BLaER1 treated with 17β-estradiol and CSF1 and Interleukin-3, amounts not matched to agents 10 nM and 100 nM (cell line): ENCODE results near the gene SORCS2.

ENCODE experiments used
- H3K27ac ChIP-seq, 11 experiments: shearing (Covaris generic); formaldehyde crosslinking; 2 replicates each; pipeline ENCODE4 v1.8.1; 2022
- H3K27me3 ChIP-seq, 11 experiments: shearing (Covaris generic); formaldehyde crosslinking; 2 replicates each; pipeline ENCODE4 v1.8.1; 2022
- H3K36me3 ChIP-seq, 11 experiments: shearing (Covaris generic); formaldehyde crosslinking; 2 replicates each; pipeline ENCODE4 v1.8.1; 2022
- H3K4me1 ChIP-seq, 10 experiments: shearing (Covaris generic); formaldehyde crosslinking; 2 replicates each; pipeline ENCODE4 v1.8.1; 2022
- H3K4me2 ChIP-seq, 11 experiments: shearing (Covaris generic); formaldehyde crosslinking; 2 replicates each; pipeline ENCODE4 v1.8.1; 2022
- H3K4me3 ChIP-seq, 10 experiments: shearing (Covaris generic); formaldehyde crosslinking; 2 replicates each; pipeline ENCODE4 v1.8.1; 2022
- H3K9ac ChIP-seq, 11 experiments: shearing (Covaris generic); formaldehyde crosslinking; 2 replicates each; pipeline ENCODE4 v1.8.1; 2022
- H3K9me3 ChIP-seq, 11 experiments: shearing (Covaris generic); formaldehyde crosslinking; replicated peaks in 1 of 11; 2 replicates each; pipeline ENCODE4 v1.8.1; 2022
- H4K20me1 ChIP-seq, 11 experiments: shearing (Covaris generic); formaldehyde crosslinking; 2 replicates each; pipeline ENCODE4 v1.8.1; 2022
- Cebpa-rat ChIP-seq, 11 experiments: shearing (Covaris generic); IDR thresholded peaks; 2 replicates each; pipeline ENCODE4 v1.8.1; 2022

Gene SORCS2

DNA sequence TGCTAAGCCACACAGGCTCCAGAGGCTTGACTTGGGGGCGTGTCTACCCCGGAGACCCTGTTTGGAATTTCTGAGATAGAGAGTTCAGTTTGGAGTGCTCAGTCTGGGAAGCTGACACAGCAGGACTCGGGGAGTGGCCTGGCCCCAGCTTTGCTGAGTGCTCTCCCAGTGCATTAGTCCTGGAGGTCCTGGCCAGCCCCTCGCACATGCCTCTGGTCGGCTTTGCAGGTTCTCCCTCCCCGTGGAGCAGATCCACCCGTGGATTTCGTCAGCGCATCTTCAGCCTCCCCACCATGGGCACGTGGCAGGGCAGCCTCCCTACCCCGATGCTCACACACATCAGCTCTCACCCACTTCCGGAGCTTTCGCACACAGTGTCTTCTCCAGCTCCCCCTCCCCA lies 177.2 kb downstream of the SORCS2 start:
- H4K20me1 ChIP-seq, result no peaks in the 10 kb centered on the region; a peak in 1 of 22 replicates
- H3K4me3 ChIP-seq, result no peak overlapping the region
- H3K36me3 ChIP-seq, result no peaks in the 10 kb centered on the region
- H3K4me1 ChIP-seq, result peaks cover 8 to 99% (median 82%) of the 10 kb centered on the region in 10 experiments
- no peak for TF ChIP-seq Cebpa-rat (IDR thresholded peaks at IDR 0.05)
- peak overlapping the region in 4 of 11 experiments; percentile 67 to 93 (median 80); a peak in 5 of 22 replicates for H3K4me2 ChIP-seq
- H3K27ac ChIP-seq, result no peak overlapping the region
- H3K9me3 ChIP-seq, result no peaks in the 10 kb centered on the region
- H3K9ac ChIP-seq, result no peak overlapping the region
- peaks cover 0 to 6% (median 0%) of the 10 kb centered on the region in 11 experiments; a peak in 1 of 22 replicates for H3K27me3 ChIP-seq

DNA sequence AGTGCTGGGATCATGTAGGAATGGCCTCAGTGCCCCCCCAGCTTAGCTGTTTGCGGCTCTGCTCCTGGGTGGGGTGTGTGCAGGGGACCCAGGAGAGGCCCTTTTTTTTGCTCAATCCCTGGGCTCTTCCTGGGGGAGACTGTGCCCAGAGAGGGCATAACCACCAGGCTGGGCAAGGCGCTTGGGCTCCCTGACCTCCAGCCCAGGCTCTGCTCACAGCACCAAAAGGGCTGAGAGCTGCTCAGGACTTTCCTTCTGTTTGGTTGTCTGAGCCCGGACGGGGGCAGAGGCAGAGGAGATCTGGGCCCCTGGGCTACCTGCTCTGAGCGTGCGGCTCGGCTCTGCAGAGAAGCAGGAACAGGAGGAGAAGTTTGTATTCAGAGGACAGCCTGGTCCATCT lies 177.7 kb downstream of the SORCS2 start:
- TF ChIP-seq Cebpa-rat (IDR thresholded peaks at IDR 0.05), result no peak
- Histone ChIP-seq H3K27me3 (peaks cover 0 to 6% (median 0%) of the 10 kb centered on the region in 11 experiments; a peak in 1 of 22 replicates), H3K4me2 (peak overlapping the region in 6 of 11 experiments; percentile 18 to 93 (median 72); a peak in 10 of 22 replicates), H3K9ac (0 out of 22 replicates have a peak overlapping the region, but pooled peaks of 1 of the 11 experiments have one; percentile 57), H3K4me3 (no peak overlapping the region), H3K4me1 (peaks cover 8 to 99% (median 88%) of the 10 kb centered on the region in 10 experiments), H3K27ac (no peak overlapping the region; a peak in 2 of 22 replicates), H4K20me1 (no peaks in the 10 kb centered on the region; a peak in 1 of 22 replicates), H3K36me3 (no peaks in the 10 kb centered on the region), H3K9me3 (no peaks in the 10 kb centered on the region)

DNA sequence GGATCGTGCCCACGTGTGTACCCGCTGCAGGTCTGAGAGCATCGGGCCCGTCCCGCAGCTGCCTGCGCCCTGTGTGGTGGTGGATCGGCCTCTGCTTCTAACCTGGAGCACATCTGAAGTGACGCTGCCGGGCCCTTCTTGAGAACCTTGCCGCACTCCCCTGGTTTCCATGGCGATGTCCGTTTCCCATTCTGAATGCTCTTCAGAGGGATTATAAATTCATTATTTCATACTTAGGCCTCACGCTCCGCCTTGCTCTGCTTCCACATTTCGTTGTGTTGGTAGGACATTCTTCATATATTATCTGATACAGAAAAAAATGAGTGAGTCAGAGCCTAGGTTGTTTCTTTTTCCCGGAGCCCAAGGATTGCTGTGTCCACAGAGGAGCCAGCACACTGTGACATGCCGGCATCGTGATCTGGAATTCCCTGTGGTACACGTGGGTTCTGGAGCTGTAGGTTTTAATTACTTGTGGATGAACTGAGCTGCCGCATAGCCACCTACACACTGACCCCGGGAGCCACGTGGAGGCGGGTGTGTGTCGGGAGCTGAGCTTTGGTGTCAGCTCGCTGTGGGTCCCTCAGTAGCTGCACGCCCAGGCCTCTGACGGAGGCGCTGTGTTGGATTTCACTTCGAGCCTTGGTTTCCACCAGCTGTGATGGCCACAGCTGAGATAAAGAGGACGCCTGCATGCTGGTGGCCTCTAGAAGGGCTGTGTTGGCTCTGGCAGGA lies 179.0 kb downstream of the SORCS2 start:
- H3K4me1 ChIP-seq, result peaks cover 15 to 100% (median 93%) of the 10 kb centered on the region in 10 experiments
- H3K4me2 ChIP-seq, result peak overlapping the region in 10 of 11 experiments; percentile 24 to 93 (median 71); a peak in 19 of 22 replicates
- H3K9ac ChIP-seq, result peak overlapping the region in 4 of 11 experiments; percentile 24 to 57 (median 41); a peak in 4 of 22 replicates
- no peaks in the 10 kb centered on the region for H4K20me1 ChIP-seq
- H3K9me3 ChIP-seq, result no peaks in the 10 kb centered on the region
- no peak overlapping the region for H3K4me3 ChIP-seq
- H3K27ac ChIP-seq, result peak overlapping the region in 4 of 11 experiments; percentile 45 to 79 (median 70); a peak in 7 of 22 replicates
- TF ChIP-seq Cebpa-rat (IDR thresholded peaks at IDR 0.05), result no peak
- no peaks in the 10 kb centered on the region for H3K36me3 ChIP-seq
- H3K27me3 ChIP-seq, result peaks cover 0 to 6% (median 0%) of the 10 kb centered on the region in 11 experiments; a peak in 1 of 22 replicates

DNA sequence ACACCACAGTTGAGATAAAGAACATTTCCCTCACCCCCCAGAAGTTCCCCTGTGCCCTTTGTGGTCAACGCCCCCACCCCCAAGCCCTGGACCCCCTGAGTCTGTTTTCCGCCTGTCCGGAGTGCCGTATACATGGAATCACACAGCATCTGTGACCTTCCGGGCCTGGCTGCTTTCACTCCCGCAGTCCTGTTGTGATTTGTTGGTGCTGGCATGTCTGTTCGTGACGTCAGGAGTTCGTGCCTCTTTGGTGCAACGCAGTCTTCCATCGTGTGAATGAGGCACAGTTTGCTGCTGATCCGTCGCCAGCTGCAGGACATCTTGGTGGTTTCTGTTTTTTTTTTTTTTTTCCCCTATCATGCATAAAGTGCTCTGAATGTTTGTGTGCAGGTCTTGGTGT lies 180.3 kb downstream of the SORCS2 start:
- Histone ChIP-seq H3K9me3 (peaks cover 0 to 2% (median 0%) of the 10 kb centered on the region in 11 experiments; a peak in 2 of 22 replicates), H3K27me3 (peaks cover 0 to 5% (median 0%) of the 10 kb centered on the region in 11 experiments; a peak in 1 of 22 replicates), H3K4me1 (peaks cover 28 to 100% (median 93%) of the 10 kb centered on the region in 10 experiments), H3K4me3 (peak overlapping the region in 7 of 10 experiments; percentile 6 to 46 (median 13); a peak in 7 of 20 replicates), H3K36me3 (no peaks in the 10 kb centered on the region), H3K27ac (peak overlapping the region in 9 of 11 experiments; percentile 15 to 79 (median 45); a peak in 16 of 22 replicates), H4K20me1 (no peaks in the 10 kb centered on the region), H3K4me2 (peak overlapping the region; percentile 64 to 93 (median 71)), H3K9ac (peak overlapping the region in 9 of 11 experiments; percentile 1 to 63 (median 33); a peak in 15 of 22 replicates)
- TF ChIP-seq Cebpa-rat (IDR thresholded peaks at IDR 0.05), result no peak

DNA sequence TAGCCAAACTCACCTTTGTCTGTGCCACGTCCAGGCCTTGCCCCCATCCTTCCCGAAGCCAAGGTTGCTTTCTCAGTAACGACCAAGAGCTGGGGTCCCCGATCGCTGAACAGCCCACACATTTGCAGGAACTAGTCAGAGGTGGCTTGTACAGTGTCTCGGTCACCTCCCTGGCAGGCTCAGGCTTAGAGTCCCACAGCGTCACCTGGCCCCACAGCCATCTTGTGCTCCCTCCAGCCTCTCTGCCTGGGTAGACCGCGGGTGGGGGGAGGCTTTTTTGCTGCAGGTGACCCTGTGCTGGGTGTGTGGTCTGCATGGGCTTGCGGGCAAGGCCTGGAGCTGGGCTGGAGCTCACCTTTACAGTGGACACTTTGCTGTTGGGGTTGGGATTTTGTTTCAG lies 182.2 kb downstream of the SORCS2 start:
- peaks cover 8 to 19% (median 14%) of the 10 kb centered on the region in 11 experiments for H3K9me3 ChIP-seq
- peaks cover 36 to 100% (median 94%) of the 10 kb centered on the region in 10 experiments for H3K4me1 ChIP-seq
- no peak for TF ChIP-seq Cebpa-rat (IDR thresholded peaks at IDR 0.05)
- H3K36me3 ChIP-seq, result peaks cover 0 to 6% (median 0%) of the 10 kb centered on the region in 11 experiments; a peak in 1 of 22 replicates
- H3K4me2 ChIP-seq, result peak overlapping the region in 10 of 11 experiments; percentile 21 to 94 (median 82); a peak in 17 of 22 replicates
- no peaks in the 10 kb centered on the region for H4K20me1 ChIP-seq
- H3K27ac ChIP-seq, result peak overlapping the region in 8 of 11 experiments; percentile 55 to 81 (median 74); a peak in 14 of 22 replicates
- H3K9ac ChIP-seq, result peak overlapping the region in 4 of 11 experiments; percentile 36 to 61 (median 51); a peak in 7 of 22 replicates
- peak overlapping the region in 2 of 10 experiments; percentile 7 to 26; a peak in 1 of 20 replicates for H3K4me3 ChIP-seq
- H3K27me3 ChIP-seq, result peaks cover 0 to 8% (median 0%) of the 10 kb centered on the region in 11 experiments; a peak in 2 of 22 replicates

DNA sequence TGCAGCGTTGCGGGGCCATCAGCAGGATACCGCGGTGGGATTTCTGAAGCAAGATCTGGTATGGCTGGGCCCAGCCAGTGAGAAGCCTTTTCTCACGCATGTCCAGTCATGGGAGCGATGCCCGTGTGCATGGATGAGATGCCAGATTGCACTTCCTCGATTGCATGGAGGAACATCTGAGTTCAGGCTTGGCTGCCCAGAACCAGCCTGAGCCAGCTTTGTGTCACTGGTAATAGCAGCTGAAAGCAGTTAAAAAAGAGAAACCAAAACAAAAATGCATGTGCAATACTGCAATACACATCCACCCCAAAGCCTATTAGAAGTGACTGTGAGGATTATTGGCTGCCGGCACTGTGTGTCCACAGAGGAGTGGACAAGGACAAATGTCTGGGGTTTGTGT lies 183.1 kb downstream of the SORCS2 start:
- Histone ChIP-seq H3K4me1 (peaks cover 45 to 100% (median 97%) of the 10 kb centered on the region in 10 experiments), H3K9me3 (peaks cover 8 to 19% (median 14%) of the 10 kb centered on the region in 11 experiments), H3K9ac (peak overlapping the region in 7 of 11 experiments; percentile 13 to 61 (median 47); a peak in 12 of 22 replicates), H3K27ac (peak overlapping the region in 8 of 11 experiments; percentile 55 to 81 (median 74); a peak in 16 of 22 replicates), H4K20me1 (no peaks in the 10 kb centered on the region), H3K4me2 (peak overlapping the region; percentile 21 to 94 (median 79)), H3K36me3 (peaks cover 0 to 6% (median 0%) of the 10 kb centered on the region in 11 experiments; a peak in 1 of 22 replicates), H3K4me3 (no peak overlapping the region), H3K27me3 (peaks cover 0 to 15% (median 0%) of the 10 kb centered on the region in 11 experiments; a peak in 3 of 22 replicates)
- TF ChIP-seq Cebpa-rat (IDR thresholded peaks at IDR 0.05), result peak in 1 of 11 experiments; percentile 75; a peak in 3 of 22 replicates

DNA sequence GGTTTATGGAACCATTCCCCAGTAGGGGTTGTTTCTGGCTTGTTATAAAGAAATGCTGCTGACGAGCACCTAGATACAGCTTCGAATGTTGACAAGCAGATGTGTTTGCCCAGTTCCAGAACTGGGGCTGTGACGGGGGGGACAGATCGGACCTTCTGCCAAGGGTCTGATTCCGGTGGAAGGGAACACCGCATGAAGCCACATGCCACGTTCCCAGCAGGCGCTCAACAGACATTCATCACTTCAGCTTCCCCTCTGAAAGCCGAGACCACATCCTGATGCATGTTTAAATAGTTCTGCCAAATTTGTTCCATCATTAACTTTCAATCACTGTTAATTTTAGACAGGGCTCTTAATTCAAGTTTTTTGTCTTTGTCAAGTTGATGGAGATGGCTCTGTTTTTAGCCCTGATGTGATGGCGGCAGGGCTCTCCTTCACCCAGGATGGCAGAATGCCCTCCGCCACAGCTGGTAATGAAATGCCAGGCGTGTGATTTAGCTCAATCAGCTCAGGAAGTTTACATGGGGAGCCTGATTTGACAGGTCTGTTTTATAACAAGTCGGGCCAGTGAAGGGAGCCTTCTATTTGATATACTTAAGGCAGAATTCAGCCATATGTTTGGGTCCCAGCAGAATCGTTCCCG lies 185.0 kb downstream of the SORCS2 start:
- H3K9ac ChIP-seq, result peak overlapping the region in 7 of 11 experiments; percentile 3 to 70 (median 52); a peak in 10 of 22 replicates
- no peaks in the 10 kb centered on the region for H4K20me1 ChIP-seq
- peak overlapping the region in 3 of 10 experiments; percentile 20 to 49 (median 36); a peak in 2 of 20 replicates for H3K4me3 ChIP-seq
- peaks cover 8 to 19% (median 14%) of the 10 kb centered on the region in 11 experiments for H3K9me3 ChIP-seq
- H3K36me3 ChIP-seq, result peaks cover 0 to 6% (median 0%) of the 10 kb centered on the region in 11 experiments; a peak in 1 of 22 replicates
- H3K4me2 ChIP-seq, result peak overlapping the region; percentile 44 to 94 (median 79)
- no peak for TF ChIP-seq Cebpa-rat (IDR thresholded peaks at IDR 0.05)
- H3K27me3 ChIP-seq, result peaks cover 0 to 15% (median 0%) of the 10 kb centered on the region in 11 experiments; a peak in 3 of 22 replicates
- peaks cover 58 to 100% (median 97%) of the 10 kb centered on the region in 10 experiments for H3K4me1 ChIP-seq
- H3K27ac ChIP-seq, result peak overlapping the region in 9 of 11 experiments; percentile 23 to 81 (median 67); a peak in 18 of 22 replicates

DNA sequence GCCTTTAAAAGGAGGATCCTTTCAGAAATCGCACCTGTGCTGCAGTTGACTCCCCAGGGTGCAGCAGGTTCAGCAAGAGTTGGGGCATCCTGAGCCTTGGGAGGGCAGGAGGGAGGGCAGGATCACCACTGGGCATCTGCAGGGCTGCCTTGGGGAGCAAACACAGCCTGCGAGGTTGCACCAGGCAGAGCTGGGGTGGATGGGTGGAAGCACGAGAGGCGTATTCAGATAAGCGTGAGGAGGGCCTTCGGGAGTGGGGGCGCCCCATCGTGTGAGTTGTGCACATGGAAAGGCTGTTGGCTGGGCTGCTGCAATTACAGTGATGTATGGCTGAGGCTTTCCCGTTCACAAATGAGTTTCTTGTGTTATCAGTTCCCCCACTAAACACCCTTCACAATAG lies 186.8 kb downstream of the SORCS2 start:
- Histone ChIP-seq H3K27me3 (peaks cover 0 to 15% (median 0%) of the 10 kb centered on the region in 11 experiments; a peak in 3 of 22 replicates), H3K9me3 (peaks cover 8 to 19% (median 14%) of the 10 kb centered on the region in 11 experiments), H3K4me3 (peak overlapping the region in 3 of 10 experiments; percentile 36 to 49 (median 47); a peak in 5 of 20 replicates), H3K4me2 (peak overlapping the region; percentile 66 to 94 (median 86); a peak in 21 of 22 replicates), H4K20me1 (no peaks in the 10 kb centered on the region), H3K9ac (peak overlapping the region in 3 of 11 experiments; percentile 69 to 74 (median 70); a peak in 6 of 22 replicates), H3K4me1 (peaks cover 51 to 100% (median 99%) of the 10 kb centered on the region in 10 experiments), H3K36me3 (peaks cover 0 to 6% (median 0%) of the 10 kb centered on the region in 11 experiments; a peak in 1 of 22 replicates), H3K27ac (peak overlapping the region in 6 of 11 experiments; percentile 52 to 81 (median 78); a peak in 10 of 22 replicates)
- TF ChIP-seq Cebpa-rat (IDR thresholded peaks at IDR 0.05), result no peak
